Astrocyte (in vitro differentiated cells and primary cell): ENCODE measurements around the gene NDUFS7. TPM values are rescaled to one million over a fixed set of nuclear protein-coding genes. Genes with fewer than 3 reads are reported as not detected.

Experiments used
- DNase-seq: peaks from one replicate; pipeline ENCODE4 v3.0.0-alpha.2; 2010; ENCODE audit warnings: low read depth
- FAIRE-seq: peaks from 2 replicates; lab custom pipeline; 2011; peaks lifted over from hg19 to GRCh38; lab: Jason Lieb, UNC
- H2AFZ ChIP-seq: 2 replicates; pipeline ENCODE4 v1.6.0; 2012; ENCODE audit warnings: low read depth, low read length, inconsistent platforms
- H3K27ac ChIP-seq: 2 replicates; pipeline ENCODE4 v1.5.1; 2011; ENCODE audit warnings: low read depth, low read length, inconsistent platforms
- H3K27me3 ChIP-seq: 2 replicates; pipeline ENCODE4 v1.6.0; 2011; ENCODE audit warnings: low read length, inconsistent platforms; ENCODE audit not compliant: insufficient read depth
- H3K36me3 ChIP-seq: 2 replicates; pipeline ENCODE4 v1.5.1; 2011; ENCODE audit warnings: low read length, inconsistent platforms; ENCODE audit not compliant: insufficient read depth
- H3K4me1 ChIP-seq: 2 replicates; pipeline ENCODE4 v1.5.1; 2011; ENCODE audit warnings: low read length, inconsistent platforms; ENCODE audit not compliant: insufficient read depth
- H3K4me2 ChIP-seq: 2 replicates; pipeline ENCODE4 v1.6.0; 2012; ENCODE audit warnings: low read length, inconsistent platforms
- H3K4me3 ChIP-seq: 2 replicates; pipeline ENCODE4 v1.5.1; 2011; ENCODE audit warnings: low read depth, mild to moderate bottlenecking, low read length, inconsistent platforms; ENCODE audit not compliant: insufficient read depth
- H3K79me2 ChIP-seq: 2 replicates; pipeline ENCODE4 v1.6.0; 2012; ENCODE audit warnings: mild to moderate bottlenecking, low read length, inconsistent platforms; ENCODE audit not compliant: insufficient read depth
- H3K9ac ChIP-seq: 2 replicates; pipeline ENCODE4 v1.6.0; 2012; ENCODE audit warnings: mild to moderate bottlenecking, low read length, inconsistent platforms
- H3K9me3 ChIP-seq: 2 replicates; pipeline ENCODE4 v1.5.1; 2012; ENCODE audit warnings: low read depth, mild to moderate bottlenecking, low read length, inconsistent platforms; ENCODE audit not compliant: insufficient read depth
- H4K20me1 ChIP-seq: 2 replicates; pipeline ENCODE4 v1.6.0; 2012; ENCODE audit warnings: low read length, inconsistent platforms; ENCODE audit not compliant: insufficient read depth
- H3K27ac Mint-ChIP-seq: one replicate; pipeline ENCODE4 v1.8.0; 2021; ENCODE audit warnings: mild to moderate bottlenecking, mixed read lengths; ENCODE audit not compliant: unreplicated experiment
- H3K27me3 Mint-ChIP-seq: one replicate; pipeline ENCODE4 v1.8.0; 2021; ENCODE audit warnings: low read depth, mixed read lengths; ENCODE audit not compliant: unreplicated experiment
- H3K36me3 Mint-ChIP-seq: one replicate; pipeline ENCODE4 v1.8.0; 2021; ENCODE audit warnings: low read depth, mixed read lengths; ENCODE audit not compliant: unreplicated experiment
- H3K4me1 Mint-ChIP-seq: one replicate; pipeline ENCODE4 v1.8.0; 2021; ENCODE audit warnings: low read depth, mixed read lengths; ENCODE audit not compliant: unreplicated experiment
- H3K4me3 Mint-ChIP-seq: one replicate; pipeline ENCODE4 v1.8.0; 2021; ENCODE audit warnings: mild to moderate bottlenecking, moderate library complexity, mixed read lengths; ENCODE audit not compliant: unreplicated experiment
- H3K9me3 Mint-ChIP-seq: one replicate; pipeline ENCODE4 v1.8.0; 2021; ENCODE audit warnings: mild to moderate bottlenecking, mixed read lengths; ENCODE audit not compliant: unreplicated experiment
- EZH2 ChIP-seq: IDR thresholded peaks from 2 replicates; pipeline ENCODE4 v1.6.1; 2012; ENCODE audit warnings: mild to moderate bottlenecking, low read length, inconsistent platforms; ENCODE audit not compliant: insufficient read depth
- total RNA-seq: library from RNA; stranded (reverse); gene quantifications from 2 replicates; pipeline ENCODE4 v1.2.1, GENCODE V29; 2021
- TF ChIP-seq, protein P1 (sequence below): IDR thresholded peaks from 2 replicates; pipeline ENCODE4 v1.5.1; 2011; ENCODE audit warnings: low read depth, mild to moderate bottlenecking, inconsistent platforms, low read length, moderate library complexity; ENCODE audit not compliant: insufficient read depth

The NDUFS7 gene
- total RNA-seq, 1 donor from 2014 or later, result 64.0 TPM

DNA sequence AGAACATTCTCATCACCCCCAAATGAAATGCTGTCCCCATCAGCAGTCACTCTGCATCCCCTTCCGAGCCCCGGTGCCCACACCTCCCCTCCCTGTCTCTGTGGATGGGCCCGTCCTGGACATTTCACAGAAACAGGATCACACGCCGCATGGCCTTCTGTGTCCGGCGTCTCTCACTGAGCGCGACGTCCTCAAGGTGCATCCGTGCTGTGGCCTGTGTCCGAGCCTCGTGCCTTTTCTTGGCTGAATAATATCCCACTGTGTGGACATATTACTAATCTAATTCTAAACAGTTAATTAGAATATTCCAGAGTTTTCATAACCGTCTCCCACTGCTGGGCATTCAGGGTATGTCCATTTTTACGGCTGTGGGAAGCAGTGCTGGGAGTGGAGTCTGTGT lies 8.7 kb downstream of the NDUFS7 start:
- TF ChIP-seq EZH2, result no peak
- TF ChIP-seq, protein P1, sequence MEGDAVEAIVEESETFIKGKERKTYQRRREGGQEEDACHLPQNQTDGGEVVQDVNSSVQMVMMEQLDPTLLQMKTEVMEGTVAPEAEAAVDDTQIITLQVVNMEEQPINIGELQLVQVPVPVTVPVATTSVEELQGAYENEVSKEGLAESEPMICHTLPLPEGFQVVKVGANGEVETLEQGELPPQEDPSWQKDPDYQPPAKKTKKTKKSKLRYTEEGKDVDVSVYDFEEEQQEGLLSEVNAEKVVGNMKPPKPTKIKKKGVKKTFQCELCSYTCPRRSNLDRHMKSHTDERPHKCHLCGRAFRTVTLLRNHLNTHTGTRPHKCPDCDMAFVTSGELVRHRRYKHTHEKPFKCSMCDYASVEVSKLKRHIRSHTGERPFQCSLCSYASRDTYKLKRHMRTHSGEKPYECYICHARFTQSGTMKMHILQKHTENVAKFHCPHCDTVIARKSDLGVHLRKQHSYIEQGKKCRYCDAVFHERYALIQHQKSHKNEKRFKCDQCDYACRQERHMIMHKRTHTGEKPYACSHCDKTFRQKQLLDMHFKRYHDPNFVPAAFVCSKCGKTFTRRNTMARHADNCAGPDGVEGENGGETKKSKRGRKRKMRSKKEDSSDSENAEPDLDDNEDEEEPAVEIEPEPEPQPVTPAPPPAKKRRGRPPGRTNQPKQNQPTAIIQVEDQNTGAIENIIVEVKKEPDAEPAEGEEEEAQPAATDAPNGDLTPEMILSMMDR, result no peak
- no peaks in the 10 kb centered on the region for H3K9me3 ChIP-seq
- H3K9me3 Mint-ChIP-seq, result no peaks in the 10 kb centered on the region
- peaks cover 11% of the 10 kb centered on the region for H3K79me2 ChIP-seq
- H3K4me2 ChIP-seq, result no peak overlapping the region
- peaks cover 7% of the 10 kb centered on the region for H3K36me3 Mint-ChIP-seq
- FAIRE-seq (no peak), DNase-seq (no peak)
- no peak overlapping the region for H3K4me3 Mint-ChIP-seq
- H3K4me1 Mint-ChIP-seq, result no peaks in the 10 kb centered on the region
- H3K27me3 ChIP-seq, result no peaks in the 10 kb centered on the region
- no peak overlapping the region for H3K4me3 ChIP-seq
- H3K36me3 ChIP-seq, result peaks cover 4% of the 10 kb centered on the region
- peaks cover 15% of the 10 kb centered on the region for H4K20me1 ChIP-seq
- H3K27me3 Mint-ChIP-seq, result no peaks in the 10 kb centered on the region
- no peak overlapping the region for H3K27ac Mint-ChIP-seq
- H2AFZ ChIP-seq, result no peak overlapping the region
- H3K9ac ChIP-seq, result no peak overlapping the region
- no peaks in the 10 kb centered on the region for H3K4me1 ChIP-seq
- no peak overlapping the region for H3K27ac ChIP-seq

DNA sequence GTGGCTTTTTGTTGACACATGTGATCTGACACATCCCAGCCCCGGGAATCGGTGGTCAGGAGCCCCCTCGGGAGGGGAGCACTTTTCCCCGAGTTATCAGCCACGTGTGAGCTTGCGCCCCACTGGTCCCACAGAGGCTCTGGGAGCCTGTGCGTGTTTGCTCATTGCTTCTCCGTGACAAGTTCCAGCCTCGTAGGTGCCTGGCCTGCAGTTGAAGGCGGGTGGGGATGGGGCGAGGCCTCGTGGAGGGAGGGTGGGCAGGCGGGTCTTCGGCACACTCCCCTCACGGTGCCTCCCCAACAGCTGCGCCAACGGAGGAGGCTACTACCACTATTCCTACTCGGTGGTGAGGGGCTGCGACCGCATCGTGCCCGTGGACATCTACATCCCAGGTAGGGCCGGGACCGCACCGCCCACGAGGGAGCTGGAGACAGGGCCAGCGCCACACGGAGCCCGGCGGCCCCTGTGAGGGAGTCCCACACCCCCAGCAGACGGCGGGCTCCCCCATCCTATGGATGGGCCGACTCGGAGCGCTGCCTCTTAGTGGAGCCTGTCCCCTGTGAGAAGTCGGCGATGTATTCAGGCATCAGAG lies 9.3 kb downstream of the NDUFS7 start:
- H3K27ac Mint-ChIP-seq, result no peak overlapping the region
- H3K4me1 Mint-ChIP-seq, result no peaks in the 10 kb centered on the region
- H3K36me3 Mint-ChIP-seq, result peaks cover 7% of the 10 kb centered on the region
- Histone ChIP-seq H4K20me1 (peaks cover 17% of the 10 kb centered on the region), H3K9me3 (no peaks in the 10 kb centered on the region), H3K9ac (no peak overlapping the region), H3K4me2 (no peak overlapping the region), H3K4me3 (no peak overlapping the region), H3K27ac (no peak overlapping the region), H3K79me2 (peaks cover 8% of the 10 kb centered on the region), H3K4me1 (no peaks in the 10 kb centered on the region), H3K36me3 (peaks cover 4% of the 10 kb centered on the region), H2AFZ (no peak overlapping the region), H3K27me3 (no peaks in the 10 kb centered on the region)
- no peaks in the 10 kb centered on the region for H3K27me3 Mint-ChIP-seq
- TF ChIP-seq, protein P1, result no peak
- TF ChIP-seq EZH2, result no peak
- no peaks in the 10 kb centered on the region for H3K9me3 Mint-ChIP-seq
- FAIRE-seq (no peak), DNase-seq (no peak)
- H3K4me3 Mint-ChIP-seq, result no peak overlapping the region

- no peak overlapping the region for H3K4me2 ChIP-seq
Observed at GRCh38 chr19:1393841-1394240, 10.1 kb downstream of the NDUFS7 start.

More at GRCh38 chr19:1393841-1394240, 10.1 kb downstream of the NDUFS7 start:
- Mint-ChIP-seq H3K4me3 (no peak overlapping the region), H3K27ac (no peak overlapping the region), H3K27me3 (no peaks in the 10 kb centered on the region), H3K9me3 (no peaks in the 10 kb centered on the region), H3K4me1 (no peaks in the 10 kb centered on the region), H3K36me3 (peaks cover 7% of the 10 kb centered on the region)
- no peak overlapping the region for H3K4me3 ChIP-seq
- no peaks in the 10 kb centered on the region for H3K9me3 ChIP-seq
- DNase-seq (no peak), FAIRE-seq (no peak)
- no peak overlapping the region for H3K27ac ChIP-seq
- H2AFZ ChIP-seq, result no peak overlapping the region
- no peaks in the 10 kb centered on the region for H3K4me1 ChIP-seq
- peaks cover 2% of the 10 kb centered on the region for H3K36me3 ChIP-seq
- H3K9ac ChIP-seq, result no peak overlapping the region
- H4K20me1 ChIP-seq, result peaks cover 9% of the 10 kb centered on the region
- TF ChIP-seq, protein P1, result no peak
- no peak for TF ChIP-seq EZH2
- H3K79me2 ChIP-seq, result peaks cover 5% of the 10 kb centered on the region
- no peaks in the 10 kb centered on the region for H3K27me3 ChIP-seq
